Activated CD4-positive, alpha-beta memory T cell treated with anti-CD3 and anti-CD28 coated beads for 36 hours (primary cell): ENCODE measurements around the gene MYO1E. TPM values are rescaled to one million over a fixed set of nuclear protein-coding genes. Genes with fewer than 3 reads are reported as not detected.

Source experiments
- CTCF ChIA-PET: fragments of 350-600 bp; sonication (Branson Sonifier 250); formaldehyde crosslinking; loops from one replicate; lab custom pipeline; 2021; ENCODE audit warnings: antibody characterized with exemption, inconsistent platforms; lab: Charles Lee
- POLR2A ChIA-PET: fragments of 350-600 bp; sonication (Branson Sonifier 250); formaldehyde crosslinking; loops from one replicate; lab custom pipeline; 2021; ENCODE audit warnings: antibody characterized with exemption; lab: Charles Lee
- DNase-seq: peaks from one replicate; pipeline ENCODE4 v3.0.0-alpha.2; 2020
- H3K27ac Mint-ChIP-seq: one replicate; pipeline ENCODE4 v1.8.0; 2021; ENCODE audit warnings: mixed read lengths
- H3K27me3 Mint-ChIP-seq: one replicate; pipeline ENCODE4 v1.8.0; 2021; ENCODE audit warnings: mixed read lengths
- H3K36me3 Mint-ChIP-seq: one replicate; pipeline ENCODE4 v1.8.0; 2021; ENCODE audit warnings: mixed read lengths
- H3K4me1 Mint-ChIP-seq: one replicate; pipeline ENCODE4 v1.8.0; 2021; ENCODE audit warnings: low read depth, mixed read lengths
- H3K4me3 Mint-ChIP-seq: one replicate; pipeline ENCODE4 v1.8.0; 2021; ENCODE audit warnings: mild to moderate bottlenecking, mixed read lengths
- H3K9me3 Mint-ChIP-seq: one replicate; pipeline ENCODE4 v1.8.0; 2021; ENCODE audit warnings: mixed read lengths
- intact Hi-C: fragments of 100-400 bp; cut with micrococcal nuclease; formaldehyde crosslinking; loops from one replicate; pipeline ENCODE4 v1.15.1; 2023
- total RNA-seq, 2 experiments: library from RNA; stranded (reverse); gene quantifications; one replicate each; pipeline ENCODE4 v1.2.3, GENCODE V29; 2021

Gene MYO1E
- total RNA-seq, 2 experiments from 2014 or later, result 5.1 to 5.8 TPM

DNA sequence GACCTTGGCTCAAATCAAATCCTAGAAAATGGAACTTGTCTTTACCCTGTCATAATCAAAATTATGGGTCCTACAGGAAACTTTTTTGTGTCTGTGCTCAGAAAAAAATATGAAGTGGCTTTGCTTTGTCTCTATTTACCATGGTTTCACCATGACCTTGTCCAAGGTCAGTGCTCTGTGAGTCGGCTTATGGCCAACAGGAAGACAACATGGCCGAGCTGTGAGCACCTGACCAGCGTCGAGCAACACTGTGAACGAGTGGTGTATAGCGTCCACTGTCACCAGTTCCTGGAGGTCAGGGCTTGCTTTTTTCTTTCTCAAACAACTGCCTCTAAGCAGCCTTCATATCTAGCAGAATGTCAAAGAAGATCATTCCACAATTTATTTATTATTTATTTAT lies 67.9 kb downstream of the MYO1E start:
- no peaks in the 10 kb centered on the region for H3K9me3 Mint-ChIP-seq
- H3K4me3 Mint-ChIP-seq, result no peak overlapping the region
- DNase-seq, result no peak
- H3K27me3 Mint-ChIP-seq, result peaks cover 8% of the 10 kb centered on the region
- CTCF ChIA-PET, result interaction anchor here (0.7 kb wide), 1 partner anchor 57 kb away, joined by 3 read pairs; no protein-coding TSS in a partner anchor
- intact Hi-C loops, result no loop called here
- POLR2A ChIA-PET, result no interaction called here
- H3K27ac Mint-ChIP-seq, result no peak overlapping the region
- H3K36me3 Mint-ChIP-seq, result no peaks in the 10 kb centered on the region
- H3K4me1 Mint-ChIP-seq, result peaks cover 19% of the 10 kb centered on the region

DNA sequence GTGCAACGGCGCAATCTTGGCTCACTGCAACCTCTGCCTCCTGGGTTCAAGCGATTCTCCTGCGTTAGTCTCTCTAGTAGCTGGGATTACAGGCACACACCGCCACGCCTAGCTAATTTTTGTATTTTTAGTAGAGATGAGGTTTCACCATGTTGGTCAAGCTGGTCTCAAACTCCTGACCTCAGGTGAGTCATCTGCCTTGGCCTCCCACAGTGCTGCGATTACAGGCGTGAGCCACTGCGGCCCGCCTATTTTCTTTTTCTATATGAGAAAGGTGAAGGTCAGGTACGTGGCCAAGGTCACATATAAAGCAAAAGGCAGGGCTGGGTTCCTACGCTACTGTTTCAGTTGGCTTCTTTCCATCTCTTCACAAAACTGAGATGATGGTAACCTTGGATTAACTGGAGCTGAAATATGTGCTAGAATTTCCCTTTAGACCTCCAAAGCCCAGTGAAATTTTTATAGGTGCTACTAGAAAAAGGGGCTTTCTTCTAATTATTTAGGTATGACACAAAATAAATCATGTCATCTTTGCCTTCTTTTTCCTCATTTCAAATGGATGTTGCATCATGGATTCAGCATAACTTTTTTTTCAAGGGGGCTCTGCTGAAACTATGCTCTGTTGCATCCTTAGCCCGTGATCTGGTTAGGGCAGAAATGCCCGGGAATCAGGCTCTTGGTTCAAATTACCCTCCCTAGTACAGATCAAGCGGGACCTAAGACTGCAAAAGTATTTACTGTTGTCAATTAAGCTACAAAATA lies 68.5 kb downstream of the MYO1E start:
- H3K36me3 Mint-ChIP-seq, result no peaks in the 10 kb centered on the region
- POLR2A ChIA-PET, result no interaction called here
- H3K4me1 Mint-ChIP-seq, result peaks cover 25% of the 10 kb centered on the region
- no peak overlapping the region for H3K27ac Mint-ChIP-seq
- peaks cover 8% of the 10 kb centered on the region for H3K27me3 Mint-ChIP-seq
- DNase-seq, result no peak
- no peak overlapping the region for H3K4me3 Mint-ChIP-seq
- H3K9me3 Mint-ChIP-seq, result no peaks in the 10 kb centered on the region
- intact Hi-C loops, result no loop called here
- CTCF ChIA-PET, result interaction anchor here (0.7 kb wide), 1 partner anchor 57 kb away, joined by 3 read pairs; no protein-coding TSS in a partner anchor

DNA sequence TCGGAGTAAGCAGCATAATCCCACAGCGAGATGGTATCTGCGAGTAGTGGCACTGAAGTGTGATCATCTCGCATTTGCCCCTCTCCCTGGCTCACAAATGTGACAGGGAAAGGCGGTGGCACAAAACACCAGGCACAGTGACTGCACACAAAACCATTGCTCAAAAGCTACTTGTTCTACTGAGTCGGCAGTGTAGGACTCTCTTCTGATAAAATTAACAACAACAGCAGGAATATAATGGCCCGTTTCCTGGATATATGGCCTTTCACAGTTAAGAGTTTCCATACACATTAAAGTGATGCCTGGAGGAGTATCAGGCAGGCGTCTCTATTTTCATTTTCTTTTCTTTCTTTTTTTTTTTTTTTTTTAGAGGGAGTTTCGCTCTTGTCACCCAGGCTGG lies 69.0 kb downstream of the MYO1E start:
- H3K36me3 Mint-ChIP-seq, result no peaks in the 10 kb centered on the region
- ChIA-PET CTCF (no interaction called here), POLR2A (no interaction called here)
- H3K27me3 Mint-ChIP-seq, result peaks cover 8% of the 10 kb centered on the region
- DNase-seq, result no peak
- H3K9me3 Mint-ChIP-seq, result no peaks in the 10 kb centered on the region
- H3K27ac Mint-ChIP-seq, result no peak overlapping the region
- intact Hi-C loops, result no loop called here
- H3K4me1 Mint-ChIP-seq, result peaks cover 31% of the 10 kb centered on the region
- H3K4me3 Mint-ChIP-seq, result no peak overlapping the region

DNA sequence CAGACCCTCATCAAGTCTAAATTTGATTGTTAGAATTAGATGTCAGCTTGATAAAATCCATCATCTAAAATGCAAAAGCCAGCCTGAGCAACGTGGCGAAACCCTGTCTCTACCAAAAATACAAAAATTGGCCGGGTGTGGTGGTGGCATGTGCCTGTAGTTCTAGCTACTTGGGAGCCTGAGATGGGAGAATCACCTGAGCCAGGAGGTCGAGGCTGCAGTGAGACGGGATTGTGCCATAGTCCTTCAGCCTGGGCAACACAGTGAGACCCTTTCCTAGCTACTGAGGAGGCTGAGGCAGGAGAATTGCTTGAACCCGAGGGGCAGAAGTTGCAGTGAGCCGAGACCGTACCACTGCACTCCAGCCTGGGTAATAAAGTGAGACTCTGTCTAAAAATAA lies 69.5 kb downstream of the MYO1E start:
- intact Hi-C loops, result no loop called here
- no peak overlapping the region for H3K4me3 Mint-ChIP-seq
- peaks cover 8% of the 10 kb centered on the region for H3K27me3 Mint-ChIP-seq
- POLR2A ChIA-PET, result no interaction called here
- H3K4me1 Mint-ChIP-seq, result peaks cover 36% of the 10 kb centered on the region
- no peaks in the 10 kb centered on the region for H3K36me3 Mint-ChIP-seq
- CTCF ChIA-PET, result no interaction called here
- H3K27ac Mint-ChIP-seq, result no peak overlapping the region
- no peak for DNase-seq
- no peaks in the 10 kb centered on the region for H3K9me3 Mint-ChIP-seq

DNA sequence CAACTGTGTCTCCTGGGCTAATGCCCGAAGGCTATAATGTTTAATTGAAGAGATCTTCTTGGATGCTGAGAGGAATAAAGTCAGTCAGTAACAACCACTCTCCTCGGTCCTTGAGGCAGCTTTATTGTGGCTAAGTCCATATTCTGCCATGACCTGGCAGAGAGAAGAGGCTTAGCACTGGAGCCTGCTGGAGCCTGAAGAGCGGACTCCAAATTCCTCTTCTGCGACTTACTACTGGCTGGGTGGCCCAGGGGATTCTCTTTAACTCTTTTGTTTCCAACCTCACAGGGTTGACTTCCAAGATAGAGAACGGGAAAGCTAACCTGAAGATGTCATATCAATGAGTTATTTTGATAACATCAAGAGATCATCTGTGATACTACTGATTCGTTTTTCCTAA lies 71.1 kb downstream of the MYO1E start:
- intact Hi-C loops, result loop anchor here (2.0 kb wide), 1 partner anchor 45 kb away; no protein-coding TSS in a partner anchor
- Mint-ChIP-seq H3K36me3 (no peaks in the 10 kb centered on the region), H3K9me3 (no peaks in the 10 kb centered on the region), H3K4me1 (peaks cover 43% of the 10 kb centered on the region), H3K4me3 (no peak overlapping the region), H3K27ac (no peak overlapping the region), H3K27me3 (peaks cover 6% of the 10 kb centered on the region)
- ChIA-PET CTCF (no interaction called here), POLR2A (no interaction called here)
- no peak for DNase-seq

DNA sequence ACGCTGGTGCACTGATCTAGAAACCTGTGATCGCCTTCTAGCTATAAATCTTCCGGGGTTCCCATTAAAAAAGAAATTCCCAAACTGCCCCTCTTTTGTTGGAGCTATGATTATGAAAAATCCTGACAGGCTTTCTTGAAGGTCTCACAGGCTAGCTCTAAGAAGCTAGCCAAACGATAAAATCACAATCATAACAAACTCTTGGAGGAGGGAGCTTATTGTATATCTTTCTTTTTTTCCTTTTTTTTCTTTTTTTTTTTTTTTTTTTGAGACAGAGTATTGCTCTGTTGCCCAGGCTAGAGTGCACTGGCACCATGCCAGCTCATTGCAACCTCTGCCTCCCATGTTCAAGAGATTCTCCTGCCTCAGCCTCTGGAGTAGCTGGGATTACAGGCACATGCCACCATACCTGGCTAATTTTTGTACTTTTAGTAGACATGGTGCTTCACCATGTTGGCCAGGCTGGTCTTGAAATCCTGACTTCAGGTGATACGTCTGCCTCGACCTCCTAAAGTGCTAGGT lies 72.0 kb downstream of the MYO1E start:
- ChIA-PET POLR2A (interaction anchor here (1.5 kb wide), 1 partner anchor 45 kb away, joined by 4 read pairs; no protein-coding TSS in a partner anchor), CTCF (interaction anchor here (0.6 to 0.8 kb wide), 3 partner anchors 126 to 297 kb away, joined by 3 to 7 read pairs (median 3); no protein-coding TSS in a partner anchor)
- Mint-ChIP-seq H3K4me3 (no peak overlapping the region), H3K9me3 (no peaks in the 10 kb centered on the region), H3K4me1 (peaks cover 43% of the 10 kb centered on the region), H3K36me3 (no peaks in the 10 kb centered on the region), H3K27me3 (peaks cover 7% of the 10 kb centered on the region), H3K27ac (peak overlapping the region; percentile 28)
- intact Hi-C loops, result loop anchor here (1.0 to 2.0 kb wide), 2 partner anchors 44 to 321 kb away; no protein-coding TSS in a partner anchor
- DNase-seq, result no peak

DNA sequence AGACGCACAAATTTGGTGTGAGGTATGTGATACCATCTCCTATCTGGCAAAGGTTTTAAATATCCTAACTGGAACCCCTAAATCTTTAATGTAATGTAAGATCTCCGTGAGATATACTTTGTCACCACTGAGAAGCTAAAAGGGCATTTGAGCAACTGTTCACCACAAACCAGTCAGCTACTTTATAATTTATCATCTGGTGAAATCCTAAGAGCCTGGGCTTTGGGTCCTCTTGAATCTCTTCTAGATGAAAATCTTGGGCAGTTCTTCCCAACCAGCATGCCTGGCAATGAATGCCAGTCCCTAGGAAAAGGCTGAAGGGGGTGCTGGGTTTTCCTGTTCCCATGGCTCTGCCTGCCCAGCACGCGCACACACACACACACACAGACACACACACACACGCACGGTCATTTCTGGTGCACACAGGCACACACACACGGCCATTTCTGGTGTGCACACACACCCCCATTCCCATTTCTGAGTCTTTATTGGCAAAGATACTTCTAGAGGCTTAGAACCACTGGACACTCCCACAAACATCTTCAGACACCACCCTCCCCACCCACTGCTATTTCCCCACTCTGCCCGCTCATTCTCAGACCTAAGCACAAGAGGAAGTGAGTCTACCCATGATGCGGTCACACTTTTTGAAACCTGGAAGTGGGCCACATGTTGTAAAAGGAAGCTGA lies 72.6 kb downstream of the MYO1E start:
- CTCF ChIA-PET, result interaction anchor here (0.6 to 0.7 kb wide), 2 partner anchors 130 to 296 kb away, joined by 3 read pairs; no protein-coding TSS in a partner anchor
- peaks cover 39% of the 10 kb centered on the region for H3K4me1 Mint-ChIP-seq

DNA sequence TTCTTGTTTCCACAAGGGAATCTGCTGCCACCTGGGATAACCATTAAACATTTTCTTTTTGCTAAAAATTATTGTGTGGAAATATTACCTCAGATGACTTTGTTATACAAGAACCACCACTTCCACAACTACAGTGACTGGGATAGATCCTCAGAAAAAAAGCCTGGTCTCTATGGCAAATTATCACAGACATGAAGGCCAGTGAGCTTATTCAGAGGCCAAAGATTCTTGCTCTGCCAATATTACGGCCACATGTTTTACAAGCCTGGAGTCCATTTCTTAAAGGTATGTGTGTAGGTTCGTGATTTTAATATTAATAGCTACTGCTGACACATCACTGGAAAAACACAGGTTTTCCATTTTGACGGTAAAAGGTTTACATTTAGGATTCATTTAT lies 73.8 kb downstream of the MYO1E start:
- ChIA-PET POLR2A (no interaction called here), CTCF (interaction anchor here (0.7 kb wide), 1 partner anchor 198 kb away, joined by 3 read pairs; no protein-coding TSS in a partner anchor)
- intact Hi-C loops, result loop anchor here (1.0 to 2.0 kb wide), 2 partner anchors 51 to 72 kb away; no protein-coding TSS in a partner anchor
- Mint-ChIP-seq H3K4me3 (no peak overlapping the region), H3K27me3 (peaks cover 7% of the 10 kb centered on the region), H3K4me1 (peaks cover 39% of the 10 kb centered on the region), H3K36me3 (no peaks in the 10 kb centered on the region), H3K9me3 (no peaks in the 10 kb centered on the region), H3K27ac (no peak overlapping the region)
- DNase-seq, result no peak

More for the DNA sequence above, 72.6 kb downstream of the MYO1E start:
- H3K9me3 Mint-ChIP-seq, result no peaks in the 10 kb centered on the region
- DNase-seq, result peak; percentile 85
- H3K27me3 Mint-ChIP-seq, result peaks cover 5% of the 10 kb centered on the region
- intact Hi-C loops, result loop anchor here (1.0 to 2.0 kb wide), 3 partner anchors 43 to 321 kb away; no protein-coding TSS in a partner anchor
- no peaks in the 10 kb centered on the region for H3K36me3 Mint-ChIP-seq
- POLR2A ChIA-PET, result interaction anchor here (1.5 kb wide), 1 partner anchor 45 kb away, joined by 4 read pairs; no protein-coding TSS in a partner anchor
- H3K4me3 Mint-ChIP-seq, result peak overlapping the region; percentile 42
- peak overlapping the region; percentile 28 for H3K27ac Mint-ChIP-seq

DNA sequence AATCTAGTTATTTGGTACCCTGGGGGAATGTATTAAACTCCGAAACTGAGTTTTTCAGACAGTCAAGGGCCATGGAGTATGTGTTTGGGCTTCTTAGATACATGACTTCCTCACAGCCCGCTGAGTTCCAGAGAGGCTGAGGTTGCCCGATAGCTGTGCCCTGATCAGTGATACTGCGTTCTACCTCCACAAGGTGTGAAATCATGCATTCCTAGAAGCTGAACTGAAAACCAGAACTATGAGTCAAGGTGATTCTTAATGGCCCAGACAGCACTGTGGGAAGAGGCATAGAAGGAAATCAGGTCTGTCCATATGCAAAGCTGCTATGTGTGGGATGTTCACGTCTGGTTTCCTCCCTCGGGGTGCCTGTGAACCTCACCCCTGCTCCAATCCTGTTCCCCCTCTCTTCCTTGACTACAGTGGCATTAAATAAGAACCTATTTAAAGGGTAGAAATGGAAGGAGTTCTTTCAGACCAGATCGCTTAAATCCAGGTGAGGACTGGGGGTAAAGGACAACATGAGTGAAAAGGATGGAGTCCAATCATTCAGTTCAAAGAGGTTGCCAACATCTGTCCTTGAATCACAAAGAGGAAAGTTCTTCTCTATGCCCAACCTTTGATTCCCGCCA lies 74.3 kb downstream of the MYO1E start:
- Mint-ChIP-seq H3K36me3 (no peaks in the 10 kb centered on the region), H3K27me3 (peaks cover 4% of the 10 kb centered on the region), H3K4me3 (no peak overlapping the region), H3K9me3 (no peaks in the 10 kb centered on the region), H3K4me1 (peaks cover 39% of the 10 kb centered on the region), H3K27ac (peak overlapping the region; percentile 25)
- ChIA-PET POLR2A (no interaction called here), CTCF (no interaction called here)
- intact Hi-C loops, result loop anchor here (1.0 to 2.0 kb wide), 2 partner anchors 52 to 72 kb away; no protein-coding TSS in a partner anchor
- peak; percentile 70 for DNase-seq

DNA sequence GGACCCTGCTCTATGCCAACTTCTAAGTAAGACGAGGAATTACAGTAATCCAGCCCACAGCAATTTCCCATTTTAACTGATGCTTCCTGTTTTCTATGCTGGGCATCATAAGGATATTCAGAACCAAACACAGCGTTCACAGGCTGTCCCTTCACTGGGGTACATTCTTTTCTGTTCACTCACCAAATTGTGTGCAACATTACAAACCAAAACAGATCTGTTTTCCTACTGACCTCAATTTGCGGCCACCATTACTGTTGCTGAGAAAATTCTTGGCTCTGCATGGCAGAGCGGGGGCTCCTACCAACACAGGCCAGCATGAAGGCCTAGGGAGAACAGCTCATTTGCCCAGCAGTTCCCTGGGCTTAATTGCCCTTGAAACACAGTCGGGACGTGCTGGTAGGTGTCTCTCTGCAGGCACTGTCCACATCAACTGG lies 76.5 kb downstream of the MYO1E start:
- H3K27ac Mint-ChIP-seq, result no peak overlapping the region
- no peak overlapping the region for H3K4me3 Mint-ChIP-seq
- intact Hi-C loops, result no loop called here
- H3K4me1 Mint-ChIP-seq, result peaks cover 34% of the 10 kb centered on the region
- ChIA-PET POLR2A (no interaction called here), CTCF (no interaction called here)
- DNase-seq, result no peak
- H3K36me3 Mint-ChIP-seq, result no peaks in the 10 kb centered on the region
- H3K27me3 Mint-ChIP-seq, result peaks cover 4% of the 10 kb centered on the region
- no peaks in the 10 kb centered on the region for H3K9me3 Mint-ChIP-seq

DNA sequence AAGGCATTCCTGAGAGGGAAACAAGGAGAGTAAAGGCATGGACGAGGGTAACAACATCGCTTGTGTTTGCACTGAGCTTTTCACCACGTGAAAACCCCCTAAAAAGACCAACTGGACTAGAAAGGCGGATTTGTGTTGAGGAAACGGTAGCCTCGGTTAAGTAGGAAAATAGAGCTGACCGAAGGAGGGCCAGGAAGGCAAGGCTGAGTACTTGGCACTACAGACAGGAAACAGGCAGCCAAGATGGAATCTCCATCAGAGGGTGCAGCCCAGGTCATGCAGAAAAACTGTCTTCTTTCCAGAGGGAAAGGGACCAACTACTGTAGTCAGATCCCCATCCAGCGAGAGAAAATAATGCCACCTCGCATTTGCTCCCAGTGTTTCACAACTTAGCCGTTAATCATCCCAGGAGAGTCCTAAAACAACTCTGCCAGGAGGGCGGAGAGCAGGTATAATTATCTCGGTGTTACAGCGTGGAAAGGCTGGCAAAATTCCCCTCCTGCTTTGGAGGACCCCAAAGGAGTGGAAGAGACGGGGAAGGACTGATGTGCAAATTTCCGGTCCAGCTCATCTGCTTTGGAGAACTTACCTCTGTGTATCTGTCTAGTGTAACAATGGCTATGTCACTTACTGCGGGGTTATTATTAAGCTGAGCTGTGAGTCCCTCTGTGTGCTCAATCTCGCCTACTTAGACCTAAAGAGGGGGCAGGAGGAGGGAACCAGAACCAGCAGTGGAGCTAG lies 77.2 kb downstream of the MYO1E start:
- intact Hi-C loops, result no loop called here
- H3K4me1 Mint-ChIP-seq, result peaks cover 30% of the 10 kb centered on the region
- no peaks in the 10 kb centered on the region for H3K9me3 Mint-ChIP-seq
- no peak for DNase-seq
- no peaks in the 10 kb centered on the region for H3K36me3 Mint-ChIP-seq
- H3K27me3 Mint-ChIP-seq, result peaks cover 4% of the 10 kb centered on the region
- CTCF ChIA-PET, result no interaction called here
- no peak overlapping the region for H3K4me3 Mint-ChIP-seq
- no peak overlapping the region for H3K27ac Mint-ChIP-seq
- POLR2A ChIA-PET, result no interaction called here
